Measurements from ENCODE around the gene ZNF775.

- TF ChIP-seq CTCF (conservative IDR thresholded peaks at IDR 0.05 in 1 of 2, IDR thresholded peaks at IDR 0.05 in 1 of 2; ENCODE audit: extremely low read depth in 1 of 2, insufficient read depth in 1 of 2, low read depth in 1 of 2, low read length in 2 of 2) = no peak
- no peak for TF ChIP-seq EZH2 (IDR thresholded peaks at IDR 0.05; ENCODE audit: borderline replicate concordance, low read length)
These were observed 55.1 kb downstream of the ZNF775 start for GRCh38 chr7:150434240-150434639.
